Activated gamma-delta T cell treated with anti-CD3 and anti-CD28 coated beads, Interleukin-2, amount 50 U/mL, for 16 hours (primary cell): ENCODE measurements around the gene ARMC9.
"Not testable (repeated sequence)": the region's sequence is repeated elsewhere in the genome, so short reads cannot be mapped to it uniquely, and the experiment has no call there.

Source experiments
- DNase-seq: peaks from one replicate; pipeline ENCODE4 v3.0.0-alpha.2; 2020; ENCODE audit warnings: low read depth

ARMC9 gene

DNA sequence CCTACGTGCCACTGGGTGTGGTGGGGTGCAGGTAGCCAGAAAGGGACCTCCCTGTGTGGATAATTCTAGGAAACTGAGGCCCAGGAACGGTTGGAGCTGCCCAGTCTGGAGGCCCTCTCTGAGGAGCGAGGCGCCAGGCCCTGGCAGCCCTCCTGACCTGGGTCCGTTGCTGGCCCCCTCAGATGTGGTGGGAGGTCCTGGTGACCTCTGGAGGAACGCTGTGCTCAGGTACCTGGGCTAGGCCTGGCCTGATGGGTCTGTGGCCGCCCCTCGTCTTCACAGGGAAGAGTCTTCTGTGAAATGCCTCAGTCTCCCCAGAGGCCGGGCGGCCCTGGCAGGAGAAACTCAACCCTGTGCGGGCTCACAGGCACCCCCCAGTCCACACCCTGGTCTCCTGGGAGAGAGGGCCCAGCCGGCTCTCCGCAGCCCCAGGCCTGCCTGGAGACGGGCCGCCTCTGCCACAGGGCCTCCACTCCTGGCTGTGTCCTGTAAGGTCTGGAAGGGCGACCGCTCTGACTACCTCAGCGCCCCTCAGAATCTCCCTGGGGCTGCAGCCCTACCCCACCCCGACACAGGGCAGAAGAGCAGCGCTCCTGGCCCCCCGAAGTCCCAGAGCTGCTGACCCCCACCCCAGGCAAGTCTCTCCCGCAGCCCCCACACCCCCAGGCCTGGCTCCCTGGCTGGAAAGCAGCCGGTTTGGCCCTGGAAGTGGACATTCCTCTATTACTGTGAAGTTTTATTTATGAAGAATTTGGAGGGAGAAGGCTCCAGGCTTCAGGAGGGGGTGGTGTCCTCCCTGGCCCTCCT is 200.8 kb downstream of the ARMC9 start:
- no peak for DNase-seq

DNA sequence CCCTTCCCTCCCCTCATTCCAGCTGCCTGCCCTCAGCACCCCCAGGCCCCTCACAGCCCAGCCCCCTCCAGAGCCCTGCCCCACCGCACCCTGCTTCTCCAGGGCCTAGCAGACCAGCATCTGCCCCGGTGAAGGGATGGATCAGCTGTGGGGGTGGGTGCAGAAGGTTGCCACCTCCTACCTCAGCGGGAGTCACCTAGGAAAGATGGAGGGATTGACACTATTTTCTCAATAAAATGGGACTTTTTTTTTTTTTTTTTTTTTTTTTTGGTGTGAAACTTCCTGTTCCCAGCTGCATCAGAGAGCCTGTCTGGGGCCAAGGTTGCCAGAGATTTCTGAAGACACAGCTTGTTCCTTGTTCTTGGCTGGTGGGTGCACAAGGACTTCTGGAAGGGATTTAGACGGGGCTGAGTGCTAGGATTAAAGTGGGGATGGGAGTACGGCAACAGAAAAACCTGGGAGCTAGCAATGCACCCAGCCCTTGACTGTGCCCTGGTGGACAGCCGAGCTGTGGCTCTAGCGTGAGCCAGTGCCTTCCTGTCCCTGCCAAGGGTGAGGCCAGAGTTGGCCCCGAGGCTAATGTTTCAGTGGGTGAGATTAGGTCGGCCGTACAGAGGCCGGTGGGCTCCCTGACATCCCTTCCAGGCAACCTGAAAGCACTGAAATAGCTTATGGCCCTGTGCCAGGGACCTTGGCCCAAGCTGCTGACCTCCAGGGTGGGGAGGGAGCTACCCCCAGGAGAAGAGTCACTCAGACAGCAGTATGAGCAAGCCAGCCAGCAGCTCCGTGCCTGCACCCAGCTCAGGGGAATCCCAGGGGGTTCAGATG is 201.6 kb downstream of the ARMC9 start:
- no peak for DNase-seq

DNA sequence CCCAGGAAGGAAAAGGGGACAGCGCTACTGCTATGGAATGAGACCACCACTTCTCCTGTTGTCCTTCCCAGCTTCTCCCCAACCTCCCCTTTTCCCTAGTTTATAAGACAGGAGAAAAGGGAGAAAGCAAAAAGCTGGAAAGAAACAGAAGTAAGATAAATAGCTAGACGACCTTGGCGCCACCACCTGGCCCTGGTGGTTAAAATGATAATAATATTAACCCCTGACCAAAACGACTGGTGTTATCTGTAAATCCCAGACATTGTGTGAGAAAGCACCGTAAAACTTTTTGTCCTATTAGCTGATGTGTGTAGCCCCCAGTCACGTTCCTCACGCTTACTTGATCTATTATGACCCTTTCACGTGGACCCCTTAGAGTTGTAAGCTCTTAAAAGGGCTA is 202.2 kb downstream of the ARMC9 start:
- not testable (repeated sequence) for DNase-seq

DNA sequence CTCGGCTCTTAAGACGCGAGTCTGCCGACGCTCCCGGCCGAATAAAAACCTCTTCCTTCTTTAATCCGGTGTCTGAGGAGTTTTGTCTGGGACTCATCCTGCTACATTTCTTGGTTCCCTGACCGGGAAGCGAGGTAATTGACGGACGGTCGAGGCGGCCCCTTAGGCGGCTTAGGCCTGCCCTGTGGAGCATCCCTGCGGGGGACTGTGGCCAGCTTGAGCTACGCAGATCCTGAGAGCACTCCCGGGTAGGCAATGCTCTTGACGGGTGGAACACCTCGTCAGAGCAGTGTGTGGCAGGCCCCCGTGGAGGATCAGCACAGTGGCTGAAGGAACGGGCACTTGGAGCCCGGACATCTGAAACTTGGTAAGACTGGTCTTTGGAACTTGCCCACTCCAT is 202.7 kb downstream of the ARMC9 start:
- not testable (repeated sequence) for DNase-seq

DNA sequence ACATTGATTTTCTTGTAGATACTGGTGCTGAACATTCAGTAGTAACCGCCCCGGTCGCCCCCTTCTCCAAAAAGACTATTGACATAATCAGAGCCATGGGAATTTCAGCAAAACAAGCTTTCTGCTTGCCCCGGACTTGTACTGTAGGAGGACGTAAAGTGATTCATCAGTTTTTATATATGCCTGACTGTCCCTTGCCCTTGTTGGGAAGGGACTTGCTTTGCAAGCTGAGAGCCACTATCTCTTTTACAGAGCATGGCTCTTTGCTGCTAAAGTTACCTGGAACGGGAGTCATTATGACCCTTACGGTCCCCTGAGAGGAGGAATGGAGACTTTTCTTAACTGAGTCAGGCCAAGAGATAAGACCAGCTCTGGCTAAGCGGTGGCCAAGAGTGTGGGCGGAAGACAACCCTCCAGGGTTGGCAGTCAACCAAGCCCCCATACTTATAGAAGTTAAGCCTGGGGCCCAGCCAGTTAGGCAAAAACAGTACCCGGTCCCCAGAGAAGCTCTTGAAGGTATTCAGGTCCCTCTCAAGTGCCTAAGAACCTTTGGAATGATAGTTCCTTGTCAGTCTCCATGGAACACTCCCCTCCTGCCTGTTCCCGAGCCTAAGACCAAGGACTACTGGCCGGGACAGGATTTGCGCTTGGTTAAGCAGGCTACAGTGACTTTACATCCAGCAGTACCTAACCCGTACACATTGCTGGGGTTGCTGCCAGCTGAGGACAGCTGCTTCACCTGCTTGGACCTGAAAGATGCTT is 205.2 kb downstream of the ARMC9 start:
- DNase-seq = not testable (repeated sequence)

- DNase-seq = not testable (repeated sequence)
Observed at GRCh38 chr2:231404183-231404578, 205.8 kb downstream of the ARMC9 start.

DNA sequence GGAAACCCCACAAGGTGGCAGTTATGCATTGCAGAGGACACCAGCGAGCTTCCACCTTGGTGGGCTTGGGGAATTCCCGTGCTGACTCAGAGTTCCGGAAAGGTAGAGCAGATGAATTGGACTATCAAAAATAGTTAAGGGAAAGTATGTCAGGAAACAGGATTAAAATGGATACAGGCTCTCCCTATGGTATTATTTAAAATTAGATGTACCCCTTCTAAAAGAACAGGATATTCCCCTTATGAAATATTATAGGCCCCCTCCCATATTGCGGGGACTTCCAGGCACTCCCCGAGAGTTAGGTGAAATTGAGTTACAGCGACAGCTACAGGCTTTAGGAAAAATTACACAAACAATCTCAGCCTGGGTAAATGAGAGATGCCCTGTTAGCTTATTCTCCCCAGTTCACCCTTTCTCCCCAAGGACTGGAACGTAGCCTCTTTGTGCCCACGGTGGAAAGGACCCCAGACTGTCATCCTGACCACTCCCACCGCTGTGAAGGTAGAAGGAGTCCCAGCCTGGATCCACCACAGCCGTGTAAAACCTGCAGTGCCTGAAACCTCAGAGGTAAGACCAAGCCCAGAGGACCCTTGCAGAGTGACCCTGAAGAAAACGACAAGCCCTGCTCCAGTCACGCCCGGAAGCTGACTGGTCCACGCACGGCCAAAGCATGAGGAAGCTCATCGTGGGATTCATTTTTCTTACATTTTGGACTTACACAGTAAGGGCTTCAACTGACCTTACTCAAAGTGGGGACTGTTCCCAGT is 207.4 kb downstream of the ARMC9 start:
- DNase-seq = peak; percentile 24

DNA sequence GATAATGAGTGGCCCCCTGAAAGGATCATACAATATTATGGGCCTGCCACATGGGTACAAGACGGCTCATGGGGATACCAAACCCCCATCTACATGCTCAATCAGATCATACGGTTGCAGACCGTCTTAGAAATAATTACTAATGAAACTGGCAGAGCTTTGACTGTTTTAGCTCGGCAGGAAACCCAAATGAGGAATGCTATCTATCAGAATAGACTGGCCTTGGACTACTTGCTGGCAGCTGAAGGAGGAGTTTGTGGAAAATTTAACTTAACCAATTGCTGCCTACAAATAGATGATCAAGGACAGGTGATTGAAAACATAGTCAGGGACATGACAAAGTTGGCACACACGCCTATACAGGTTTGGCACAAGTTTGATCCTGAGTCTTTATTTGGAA is 209.3 kb downstream of the ARMC9 start:
- DNase-seq = not testable (repeated sequence)

GRCh38 chr2:231408304-231408703 is 209.9 kb downstream of the ARMC9 start:
- not testable (repeated sequence) for DNase-seq

GRCh38 chr2:231409776-231410175 is 211.3 kb downstream of the ARMC9 start:
- DNase-seq = no peak

DNA sequence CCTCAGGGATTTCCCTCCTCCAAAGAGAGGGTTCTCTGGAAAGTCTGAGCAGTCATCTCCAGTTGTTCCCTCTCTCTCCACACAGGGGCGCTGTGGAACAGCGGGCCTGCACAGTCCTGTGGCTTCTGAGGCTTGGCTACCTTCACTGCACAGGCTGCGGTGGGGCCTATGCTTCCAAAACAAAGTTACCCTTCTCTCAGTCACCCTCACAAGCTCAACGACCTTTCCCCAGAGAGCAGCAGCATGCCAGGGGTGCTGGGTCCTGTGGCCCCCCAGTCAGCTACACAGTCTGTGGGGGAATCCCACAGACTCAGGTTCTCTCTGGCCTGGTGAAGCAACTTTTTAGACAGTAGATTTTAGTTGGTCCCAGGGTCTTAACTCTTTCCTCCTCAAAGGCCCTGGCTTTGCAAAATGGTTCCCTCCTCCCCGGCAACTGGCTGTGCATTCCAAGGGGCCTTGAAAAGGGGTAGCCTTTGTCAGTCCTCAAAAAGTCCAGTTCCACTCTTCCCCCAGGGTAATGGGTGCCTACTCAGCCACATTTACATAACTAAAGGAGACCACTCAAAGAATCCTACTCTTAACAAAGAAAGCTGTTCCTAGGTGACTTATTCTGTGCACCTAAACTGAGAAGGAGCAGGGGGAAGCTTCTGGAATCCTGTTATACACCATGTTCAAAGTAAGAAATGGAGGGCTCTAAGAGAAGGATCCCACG is 212.0 kb downstream of the ARMC9 start:
- no peak for DNase-seq

DNA sequence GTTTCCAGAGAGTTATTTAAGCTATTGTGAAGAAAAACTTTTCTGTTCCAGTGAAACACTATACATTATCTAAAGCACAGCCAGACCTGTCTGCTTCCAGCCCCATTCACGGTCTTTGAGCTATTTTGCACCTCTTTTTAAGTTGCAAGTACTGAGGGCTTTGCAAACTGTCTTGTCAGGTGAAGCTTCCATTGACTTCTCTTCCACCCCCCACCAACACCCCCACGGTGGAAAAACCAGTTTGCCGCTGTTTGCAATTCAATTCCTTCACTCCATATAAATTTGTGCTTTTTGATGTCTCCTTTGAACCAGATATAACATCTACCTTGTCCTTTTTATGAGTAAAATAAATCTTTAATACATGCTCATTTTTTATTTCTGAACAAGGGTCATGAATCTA is 212.8 kb downstream of the ARMC9 start:
- no peak for DNase-seq

DNA sequence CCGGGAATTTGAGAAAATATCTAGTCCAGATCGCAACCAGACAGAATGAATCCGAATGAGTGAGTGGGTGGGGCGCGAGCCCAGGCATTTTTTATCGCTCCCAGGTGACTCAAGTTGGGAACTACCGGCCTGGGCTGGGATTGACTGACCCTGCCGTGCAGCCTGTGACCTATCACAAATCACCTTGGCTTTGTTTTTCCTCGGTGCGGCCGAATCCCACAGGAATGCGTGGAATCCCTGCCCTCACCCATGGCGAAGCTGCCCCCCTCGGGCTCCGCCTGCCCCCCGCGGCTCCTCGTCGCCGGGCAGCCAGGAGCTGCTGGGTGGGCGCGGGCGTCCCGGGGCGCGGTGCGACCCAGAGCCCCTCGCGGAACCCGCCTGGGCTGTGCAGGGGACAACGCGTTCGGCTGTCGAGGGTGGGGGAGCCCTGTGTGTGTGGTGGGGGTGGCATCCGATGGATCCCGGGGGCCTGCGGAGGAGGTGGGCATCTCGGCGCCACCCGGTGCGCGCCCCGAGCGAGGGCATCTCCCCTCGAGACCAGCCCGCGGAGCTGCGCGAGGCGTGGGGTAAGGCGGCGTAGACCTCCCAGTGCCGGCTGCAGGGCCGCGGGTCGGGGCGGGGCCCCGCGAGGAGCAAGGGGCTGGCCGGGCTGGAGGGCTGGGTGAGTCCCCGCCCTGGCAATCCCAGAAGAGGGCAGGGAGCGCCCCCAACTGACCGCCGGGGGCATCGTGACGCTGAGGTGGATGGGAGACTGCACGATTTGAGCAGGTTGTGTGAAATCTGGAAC is 213.6 kb downstream of the ARMC9 start:
- peak; percentile 77 for DNase-seq

- DNase-seq = no peak
Observed at GRCh38 chr2:231412618-231412963, 214.2 kb downstream of the ARMC9 start.

GRCh38 chr2:231413456-231413855 is 215.0 kb downstream of the ARMC9 start:
- no peak for DNase-seq

DNA sequence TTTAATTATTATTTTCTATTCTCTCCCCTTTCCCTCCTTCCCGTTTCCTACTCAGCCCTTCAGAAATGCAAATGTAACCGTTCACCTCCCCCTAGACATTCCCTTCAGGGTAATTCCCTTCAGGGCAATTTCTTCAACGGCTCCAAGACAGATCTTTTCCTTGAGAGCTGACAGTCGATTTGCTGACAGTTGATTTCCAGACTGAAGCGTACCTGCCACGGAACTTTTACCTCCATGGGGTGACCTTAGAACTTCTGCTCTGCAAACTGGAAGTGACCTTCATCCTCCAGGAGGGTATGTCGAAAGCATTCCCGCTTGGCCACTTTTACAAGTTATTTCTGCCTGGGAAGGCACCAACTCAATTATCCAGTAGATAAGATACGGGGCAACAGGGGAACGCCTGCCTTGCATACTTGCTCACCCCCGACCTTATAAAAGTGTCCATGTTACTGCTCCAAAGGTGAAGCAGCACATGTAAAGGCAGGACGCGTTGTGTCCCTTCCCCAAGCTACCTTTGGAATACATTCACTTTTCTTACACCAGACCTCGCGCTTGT is 215.6 kb downstream of the ARMC9 start:
- DNase-seq = no peak

DNA sequence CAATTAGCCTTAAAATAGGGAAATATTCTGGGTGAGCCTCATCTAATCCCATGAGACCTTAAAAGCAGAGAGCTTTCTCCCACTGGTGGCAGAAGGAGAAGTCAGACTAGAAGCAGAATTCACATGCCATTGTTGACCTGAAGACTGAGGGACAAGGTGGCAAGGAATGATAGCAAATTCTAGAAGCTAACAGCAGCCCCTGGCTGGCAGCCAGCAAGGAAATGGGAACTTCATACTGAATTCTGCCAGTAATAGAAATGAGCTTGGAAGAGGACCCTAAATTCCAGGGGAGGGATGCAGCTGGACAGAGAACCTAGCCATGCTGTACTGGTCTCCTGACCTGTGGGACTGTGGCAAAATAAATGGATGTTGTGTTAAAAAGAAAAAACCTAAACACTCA is 216.6 kb downstream of the ARMC9 start:
- no peak for DNase-seq

DNA sequence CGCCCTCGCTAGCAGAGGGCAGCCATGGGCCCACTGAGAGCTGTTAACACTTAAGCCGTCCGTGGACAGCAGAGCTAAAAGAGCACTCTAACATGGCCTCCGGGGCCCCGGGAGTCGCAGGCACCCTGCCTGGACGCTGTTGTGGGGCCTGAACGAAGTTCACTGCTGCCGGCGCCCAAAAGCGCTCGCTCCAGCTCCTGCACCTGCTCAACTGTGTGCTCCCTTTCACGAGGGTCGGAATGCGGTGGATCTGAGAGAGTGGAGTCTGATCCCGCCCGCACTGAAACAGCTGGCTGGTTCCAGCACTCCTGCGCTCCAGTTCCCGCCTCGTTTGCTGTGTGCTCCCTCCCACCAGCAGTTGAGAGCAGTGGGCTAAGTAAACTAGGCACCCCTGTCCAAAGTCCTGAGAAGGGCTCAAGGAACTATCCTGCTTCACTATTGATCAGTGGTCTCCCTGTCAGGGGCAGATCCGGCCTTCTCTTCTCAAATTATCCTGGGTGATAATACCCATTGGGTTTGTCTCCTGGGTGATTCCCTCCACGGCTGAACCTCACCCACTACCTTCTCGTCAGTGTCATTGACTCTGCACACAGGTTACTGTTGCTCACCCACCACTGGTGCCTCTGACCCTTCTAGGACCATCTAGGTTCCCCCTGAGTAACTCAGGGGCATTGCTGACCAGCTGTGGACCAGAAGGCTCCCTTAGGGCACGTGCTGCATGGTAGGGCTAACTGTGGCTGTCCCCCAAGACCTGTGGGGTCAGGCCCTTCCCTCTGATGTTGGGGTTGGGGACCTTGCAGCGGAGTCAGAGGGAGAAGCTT is 220.6 kb downstream of the ARMC9 start:
- no peak for DNase-seq

DNA sequence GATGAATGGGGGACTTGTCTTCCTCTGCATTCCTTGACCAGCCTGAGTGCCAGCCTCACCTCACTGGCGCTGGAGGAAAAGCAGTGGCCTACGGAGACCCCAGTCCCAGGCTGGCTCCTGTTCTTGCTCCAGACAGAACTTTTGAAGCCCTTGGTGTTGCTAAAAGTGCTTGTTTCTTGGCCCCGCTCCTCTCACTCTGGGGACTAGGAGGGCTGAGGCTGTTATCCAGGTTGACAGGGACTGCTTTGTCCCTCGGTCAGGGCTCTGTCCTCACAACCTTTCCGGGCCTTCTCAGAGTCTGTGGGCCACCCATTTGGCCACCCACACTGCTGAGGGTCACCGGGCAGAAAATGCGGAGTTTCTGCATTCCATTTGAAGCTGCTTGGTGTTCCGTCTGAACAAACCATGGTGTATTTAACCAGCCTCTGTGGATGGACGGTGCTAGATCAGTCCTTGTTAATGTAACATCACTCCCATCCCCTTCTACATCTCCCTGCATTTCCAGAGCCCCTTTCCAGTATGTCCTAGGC is 222.7 kb downstream of the ARMC9 start:
- no peak for DNase-seq
